ENCODE results near the gene NEUROG1.

DNA sequence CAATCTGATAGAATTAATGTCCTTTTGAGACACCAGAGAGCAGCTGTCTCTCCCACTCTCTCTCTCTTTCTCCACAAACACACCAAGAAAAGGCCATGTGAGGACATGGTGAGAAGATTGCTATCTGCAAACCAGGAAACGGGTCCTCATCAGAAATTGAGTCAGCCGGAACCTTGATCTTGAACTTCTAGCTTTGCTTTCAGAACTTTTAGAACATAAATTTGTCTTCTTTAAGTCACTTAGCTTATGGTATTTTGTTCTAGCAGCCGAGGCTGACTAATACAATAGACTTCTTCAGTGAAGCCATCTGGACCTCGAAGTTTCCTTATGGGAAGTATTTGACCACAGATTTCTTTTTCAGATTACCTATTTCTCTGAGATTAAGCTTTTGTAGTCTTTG lies 18.1 kb downstream of the NEUROG1 start:
- TF ChIP-seq POLR2AphosphoS5 (IDR thresholded peaks at IDR 0.05), result no peak
- no peak for TF ChIP-seq EP300 (IDR thresholded peaks at IDR 0.05; ENCODE audit: low read depth)
- TF ChIP-seq, protein P1, sequence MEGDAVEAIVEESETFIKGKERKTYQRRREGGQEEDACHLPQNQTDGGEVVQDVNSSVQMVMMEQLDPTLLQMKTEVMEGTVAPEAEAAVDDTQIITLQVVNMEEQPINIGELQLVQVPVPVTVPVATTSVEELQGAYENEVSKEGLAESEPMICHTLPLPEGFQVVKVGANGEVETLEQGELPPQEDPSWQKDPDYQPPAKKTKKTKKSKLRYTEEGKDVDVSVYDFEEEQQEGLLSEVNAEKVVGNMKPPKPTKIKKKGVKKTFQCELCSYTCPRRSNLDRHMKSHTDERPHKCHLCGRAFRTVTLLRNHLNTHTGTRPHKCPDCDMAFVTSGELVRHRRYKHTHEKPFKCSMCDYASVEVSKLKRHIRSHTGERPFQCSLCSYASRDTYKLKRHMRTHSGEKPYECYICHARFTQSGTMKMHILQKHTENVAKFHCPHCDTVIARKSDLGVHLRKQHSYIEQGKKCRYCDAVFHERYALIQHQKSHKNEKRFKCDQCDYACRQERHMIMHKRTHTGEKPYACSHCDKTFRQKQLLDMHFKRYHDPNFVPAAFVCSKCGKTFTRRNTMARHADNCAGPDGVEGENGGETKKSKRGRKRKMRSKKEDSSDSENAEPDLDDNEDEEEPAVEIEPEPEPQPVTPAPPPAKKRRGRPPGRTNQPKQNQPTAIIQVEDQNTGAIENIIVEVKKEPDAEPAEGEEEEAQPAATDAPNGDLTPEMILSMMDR (IDR thresholded peaks at IDR 0.05), result no peak
- TF ChIP-seq POLR2A (IDR thresholded peaks at IDR 0.05), result no peak

Measured in transverse colon (tissue), 4 donors.